Osteoblast (primary cell): Measurements from ENCODE around the gene PHIP. TPM values are rescaled to one million over a fixed set of nuclear protein-coding genes. Genes with fewer than 3 reads are reported as not detected.
A peak's percentile ranks its signal among the peaks of the same experiment; 100 is the strongest.

Source experiments
- DNase-seq: peaks from one replicate; pipeline ENCODE4 v3.0.0; 2011; ENCODE audit warnings: low spot score, mixed read lengths; ENCODE audit not compliant: insufficient read length; ENCODE audit errors: missing footprints
- H2AFZ ChIP-seq: 2 replicates; pipeline ENCODE4 v1.6.0; 2011; ENCODE audit warnings: mild to moderate bottlenecking, low read length
- H3K27ac ChIP-seq: 2 replicates; pipeline ENCODE4 v1.5.1; 2011; ENCODE audit warnings: mild to moderate bottlenecking, low read depth, low read length, moderate library complexity
- H3K27me3 ChIP-seq: 2 replicates; pipeline ENCODE4 v1.6.0; 2012; ENCODE audit warnings: mild to moderate bottlenecking, control low read depth, inconsistent platforms, low read length, moderate library complexity; ENCODE audit not compliant: insufficient read depth
- H3K36me3 ChIP-seq: 2 replicates; pipeline ENCODE4 v1.5.1; 2011; ENCODE audit warnings: mild to moderate bottlenecking, low read length, control low read depth, moderate library complexity; ENCODE audit not compliant: insufficient read depth
- H3K4me1 ChIP-seq: 2 replicates; pipeline ENCODE4 v1.5.1; 2011; ENCODE audit warnings: mild to moderate bottlenecking, low read length, control low read depth, moderate library complexity; ENCODE audit not compliant: insufficient read depth
- H3K4me2 ChIP-seq: 2 replicates; pipeline ENCODE4 v1.6.0; 2011; ENCODE audit warnings: mild to moderate bottlenecking, low read length; ENCODE audit not compliant: insufficient read depth
- H3K4me3 ChIP-seq: fragments of 200-600 bp; sonication (generic); 3 replicates; pipeline ENCODE4 v1.5.1; 2012; ENCODE audit warnings: mild to moderate bottlenecking, low read length, inconsistent platforms; ENCODE audit not compliant: insufficient read depth
- H3K79me2 ChIP-seq: 2 replicates; pipeline ENCODE4 v1.6.0; 2012; ENCODE audit warnings: mild to moderate bottlenecking, low read length, control low read depth, inconsistent platforms; ENCODE audit not compliant: insufficient read depth
- H3K9me3 ChIP-seq: 2 replicates; pipeline ENCODE4 v1.5.1; 2011; ENCODE audit warnings: low read depth, low read length, control low read depth
- H4K20me1 ChIP-seq: 2 replicates; pipeline ENCODE4 v1.6.0; 2012; ENCODE audit warnings: mild to moderate bottlenecking, low read length, control low read depth; ENCODE audit not compliant: insufficient read depth
- CTCF ChIP-seq: IDR thresholded peaks from 2 replicates; pipeline ENCODE4 v1.5.1; 2011; ENCODE audit warnings: mild to moderate bottlenecking, low read depth, low read length, moderate library complexity; ENCODE audit errors: extremely low read depth
- total RNA-seq: library from RNA; depleted of rRNA; stranded (reverse); fragments of >200 nt; gene quantifications from 2 replicates; pipeline ENCODE4 v1.2.3, GENCODE V29; 2012

PHIP gene
- total RNA-seq, 1 donor, result 23.9 TPM

- Histone ChIP-seq H3K9me3 (no peaks in the 10 kb centered on the region), H3K4me2 (no peak overlapping the region), H3K4me1 (no peaks in the 10 kb centered on the region), H3K27ac (no peak overlapping the region), H3K36me3 (peaks cover 33% of the 10 kb centered on the region), H3K4me3 (no peak overlapping the region), H3K79me2 (no peaks in the 10 kb centered on the region), H4K20me1 (no peaks in the 10 kb centered on the region), H3K27me3 (no peaks in the 10 kb centered on the region), H2AFZ (no peak overlapping the region)
- DNase-seq, result no peak
- no peak for TF ChIP-seq CTCF
Measured at GRCh38 chr6:78953798-78954197, 124.3 kb downstream of the PHIP start.

- Histone ChIP-seq H3K4me1 (no peaks in the 10 kb centered on the region), H4K20me1 (no peaks in the 10 kb centered on the region), H3K4me3 (no peak overlapping the region), H3K9me3 (no peaks in the 10 kb centered on the region), H3K36me3 (peaks cover 33% of the 10 kb centered on the region), H3K27me3 (no peaks in the 10 kb centered on the region), H3K79me2 (no peaks in the 10 kb centered on the region), H3K4me2 (no peak overlapping the region), H2AFZ (no peak overlapping the region), H3K27ac (no peak overlapping the region)
- TF ChIP-seq CTCF, result no peak
- DNase-seq, result no peak
Measured at GRCh38 chr6:78952362-78952761, 125.7 kb downstream of the PHIP start.

GRCh38 chr6:78948785-78949184, 129.3 kb downstream of the PHIP start:
- no peaks in the 10 kb centered on the region for H3K27me3 ChIP-seq
- peaks cover 41% of the 10 kb centered on the region for H3K36me3 ChIP-seq
- no peaks in the 10 kb centered on the region for H4K20me1 ChIP-seq
- no peak overlapping the region for H2AFZ ChIP-seq
- no peak for TF ChIP-seq CTCF
- no peak overlapping the region for H3K4me2 ChIP-seq
- no peaks in the 10 kb centered on the region for H3K79me2 ChIP-seq
- H3K27ac ChIP-seq, result no peak overlapping the region
- no peaks in the 10 kb centered on the region for H3K9me3 ChIP-seq
- H3K4me1 ChIP-seq, result no peaks in the 10 kb centered on the region
- H3K4me3 ChIP-seq, result no peak overlapping the region
- no peak for DNase-seq

GRCh38 chr6:78947962-78948361, 130.1 kb downstream of the PHIP start:
- Histone ChIP-seq H2AFZ (no peak overlapping the region), H4K20me1 (no peaks in the 10 kb centered on the region), H3K9me3 (no peaks in the 10 kb centered on the region), H3K4me1 (no peaks in the 10 kb centered on the region), H3K4me2 (peak overlapping the region; percentile 43), H3K79me2 (no peaks in the 10 kb centered on the region), H3K4me3 (no peak overlapping the region), H3K27me3 (no peaks in the 10 kb centered on the region), H3K27ac (no peak overlapping the region), H3K36me3 (peaks cover 36% of the 10 kb centered on the region)
- DNase-seq, result no peak
- TF ChIP-seq CTCF, result no peak
